ENCODE measurements around the gene SPAG16.

DNA sequence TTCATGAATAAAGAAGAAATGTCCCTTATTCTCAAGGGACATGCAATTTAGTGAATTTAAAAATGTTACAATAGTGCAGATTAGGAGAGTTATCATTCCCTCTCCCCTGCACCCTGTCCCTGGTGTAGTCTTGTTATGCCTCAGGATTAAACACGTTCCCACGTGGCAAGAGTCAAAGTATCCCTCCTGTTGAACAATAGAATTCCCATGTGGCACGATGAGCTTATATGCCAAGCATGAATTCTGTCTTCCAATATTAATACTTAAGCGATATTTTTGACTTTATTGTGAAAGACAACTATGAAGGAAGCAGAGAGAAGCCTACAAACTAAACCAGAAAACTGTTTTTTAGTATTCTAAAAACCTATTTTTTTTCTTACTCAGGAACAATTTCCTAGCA lies 36.7 kb upstream of the SPAG16 start:
- no peak for TF ChIP-seq POLR2A (IDR thresholded peaks at IDR 0.05)
- TF ChIP-seq, protein P1, sequence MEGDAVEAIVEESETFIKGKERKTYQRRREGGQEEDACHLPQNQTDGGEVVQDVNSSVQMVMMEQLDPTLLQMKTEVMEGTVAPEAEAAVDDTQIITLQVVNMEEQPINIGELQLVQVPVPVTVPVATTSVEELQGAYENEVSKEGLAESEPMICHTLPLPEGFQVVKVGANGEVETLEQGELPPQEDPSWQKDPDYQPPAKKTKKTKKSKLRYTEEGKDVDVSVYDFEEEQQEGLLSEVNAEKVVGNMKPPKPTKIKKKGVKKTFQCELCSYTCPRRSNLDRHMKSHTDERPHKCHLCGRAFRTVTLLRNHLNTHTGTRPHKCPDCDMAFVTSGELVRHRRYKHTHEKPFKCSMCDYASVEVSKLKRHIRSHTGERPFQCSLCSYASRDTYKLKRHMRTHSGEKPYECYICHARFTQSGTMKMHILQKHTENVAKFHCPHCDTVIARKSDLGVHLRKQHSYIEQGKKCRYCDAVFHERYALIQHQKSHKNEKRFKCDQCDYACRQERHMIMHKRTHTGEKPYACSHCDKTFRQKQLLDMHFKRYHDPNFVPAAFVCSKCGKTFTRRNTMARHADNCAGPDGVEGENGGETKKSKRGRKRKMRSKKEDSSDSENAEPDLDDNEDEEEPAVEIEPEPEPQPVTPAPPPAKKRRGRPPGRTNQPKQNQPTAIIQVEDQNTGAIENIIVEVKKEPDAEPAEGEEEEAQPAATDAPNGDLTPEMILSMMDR (IDR thresholded peaks at IDR 0.05), result no peak

Measured in heart left ventricle (tissue), 13 donors.